HL-60/S4 (cell line): ENCODE results near the gene ITPRIPL1.

Experiments used
- in situ Hi-C: fragments of 300-500 bp; cut with MboI; formaldehyde crosslinking; loops from 2 replicates; pipeline ENCODE4 v1.14.3; 2022; ENCODE audit warnings: low sequenced_read_pairs

ITPRIPL1 gene

GRCh38 chr2:96353606-96354101, 28.5 kb downstream of the ITPRIPL1 start:
- in situ Hi-C loops, result no loop called here

GRCh38 chr2:96354492-96354891, 29.4 kb downstream of the ITPRIPL1 start:
- in situ Hi-C loops, result no loop called here

GRCh38 chr2:96356889-96357288, 31.8 kb downstream of the ITPRIPL1 start:
- in situ Hi-C loops, result no loop called here

GRCh38 chr2:96359310-96359709, 34.2 kb downstream of the ITPRIPL1 start:
- in situ Hi-C loops, result no loop called here

GRCh38 chr2:96359866-96360265, 34.7 kb downstream of the ITPRIPL1 start:
- in situ Hi-C loops, result no loop called here

- in situ Hi-C loops, result no loop called here
These were observed 36.6 kb downstream of the ITPRIPL1 start for GRCh38 chr2:96361751-96362150.

GRCh38 chr2:96369186-96369585, 44.1 kb downstream of the ITPRIPL1 start:
- in situ Hi-C loops, result no loop called here

- in situ Hi-C loops, result no loop called here
These were observed 49.3 kb downstream of the ITPRIPL1 start for GRCh38 chr2:96374211-96374951.
